NCI-H2227 (cell line): ENCODE measurements around the gene CTDSPL.
"Not testable (repeated sequence)": the region's sequence is repeated elsewhere in the genome, so short reads cannot be mapped to it uniquely, and the experiment has no call there.

ENCODE experiments used
- DNase-seq: peaks from one replicate; lab custom pipeline; 2025; ENCODE audit not compliant: unreplicated experiment; lab: John Stamatoyannopoulos, UW

CTDSPL gene

GRCh38 chr3:37861620-37862041 is at the start of gene CTDSPL:
Gene CTDSPL, plus strand, starts transcription at chr3:37861880. Its CDS starts 320 bp downstream, at chr3:37862200.
- peak; percentile 63 for DNase-seq

GRCh38 chr3:37812499-37812896 is 49.2 kb upstream of the CTDSPL start:
- DNase-seq: no peak

GRCh38 chr3:37813403-37813802 is 48.3 kb upstream of the CTDSPL start:
- no peak for DNase-seq

GRCh38 chr3:37814547-37814946 is 47.1 kb upstream of the CTDSPL start:
- peak; percentile 20 for DNase-seq

- not testable (repeated sequence) for DNase-seq
Measured at GRCh38 chr3:37815156-37815555, 46.5 kb upstream of the CTDSPL start.

- DNase-seq: no peak
Measured at GRCh38 chr3:37816271-37816670, 45.4 kb upstream of the CTDSPL start.

- DNase-seq: no peak
Measured at GRCh38 chr3:37819591-37819990, 42.1 kb upstream of the CTDSPL start.

- DNase-seq: no peak
Measured at GRCh38 chr3:37820286-37820685, 41.4 kb upstream of the CTDSPL start.

- DNase-seq: no peak
Measured at GRCh38 chr3:37823189-37823588, 38.5 kb upstream of the CTDSPL start.

- DNase-seq: no peak
Measured at GRCh38 chr3:37824090-37824953, 37.4 kb upstream of the CTDSPL start.

- no peak for DNase-seq
Measured at GRCh38 chr3:37824954-37825328, 36.7 kb upstream of the CTDSPL start.

GRCh38 chr3:37825744-37826400 is 35.8 kb upstream of the CTDSPL start:
- no peak for DNase-seq

GRCh38 chr3:37826502-37826901 is 35.2 kb upstream of the CTDSPL start:
- no peak for DNase-seq

GRCh38 chr3:37826933-37827332 is 34.7 kb upstream of the CTDSPL start:
- no peak for DNase-seq

- DNase-seq: no peak
Measured at GRCh38 chr3:37832480-37832879, 29.2 kb upstream of the CTDSPL start.

- DNase-seq: no peak
Measured at GRCh38 chr3:37833302-37834186, 28.1 kb upstream of the CTDSPL start.

- DNase-seq: no peak
Measured at GRCh38 chr3:37836589-37836988, 25.1 kb upstream of the CTDSPL start.

- no peak for DNase-seq
Measured at GRCh38 chr3:37847689-37848088, 14.0 kb upstream of the CTDSPL start.

GRCh38 chr3:37849146-37849923 is 12.3 kb upstream of the CTDSPL start:
- DNase-seq: no peak

GRCh38 chr3:37852097-37852496 is 9.6 kb upstream of the CTDSPL start:
- no peak for DNase-seq

- no peak for DNase-seq
Measured at GRCh38 chr3:37852771-37853170, 8.9 kb upstream of the CTDSPL start.
